Measurements from ENCODE around the gene CRTC3.
"Not testable (repeated sequence)": the region's sequence is repeated elsewhere in the genome, so short reads cannot be mapped to it uniquely, and the experiment has no call there.

Gene CRTC3

DNA sequence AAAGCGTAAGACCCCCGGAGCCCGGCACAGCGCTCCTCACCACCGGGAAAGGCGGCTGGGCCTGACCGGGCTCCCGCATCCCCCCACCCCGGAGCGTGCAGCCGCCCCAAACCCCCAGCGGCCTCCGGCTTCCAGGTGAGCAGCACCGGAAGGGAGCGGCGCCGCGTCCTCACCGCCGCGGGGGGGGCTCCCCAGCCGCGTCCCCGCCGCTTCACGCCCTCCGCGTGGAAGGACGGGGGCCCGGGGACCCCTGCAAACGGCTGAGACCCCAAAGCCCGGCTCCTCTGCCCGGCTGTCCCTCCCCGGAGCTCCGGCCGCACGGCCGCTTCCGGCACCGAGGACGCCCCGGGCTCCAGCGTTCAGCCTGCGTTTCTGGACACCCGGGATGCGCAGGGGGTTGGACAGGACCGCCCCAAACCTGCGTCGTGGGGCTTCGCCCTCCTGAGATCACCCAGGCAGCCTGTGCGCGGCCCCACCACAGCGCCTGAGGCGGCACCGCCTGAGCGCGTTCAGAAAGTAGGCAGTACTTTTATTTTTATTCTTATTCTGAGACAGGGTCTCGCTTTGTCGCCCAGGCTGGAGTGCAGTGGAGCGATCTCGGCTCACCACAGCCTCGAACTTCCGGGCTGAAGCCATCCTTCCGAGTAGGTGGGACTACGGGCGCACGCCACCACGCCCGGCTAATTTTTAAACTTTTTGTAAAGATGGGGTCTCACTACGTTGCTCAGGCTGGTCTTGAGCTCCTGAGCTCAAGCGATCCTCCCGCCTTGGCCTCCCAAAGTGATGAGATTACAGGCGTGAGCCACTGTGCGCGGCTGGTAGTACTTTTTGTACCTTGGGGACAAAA, 135.8 kb downstream of the CRTC3 start:
- peak; percentile 61 for DNase-seq
- peaks cover 6% of the 10 kb centered on the region for H3K9me3 ChIP-seq (ENCODE audit: severe bottlenecking)
- peak overlapping the region; percentile 77 for H3K4me3 ChIP-seq (ENCODE audit: low read depth, low read length)

DNA sequence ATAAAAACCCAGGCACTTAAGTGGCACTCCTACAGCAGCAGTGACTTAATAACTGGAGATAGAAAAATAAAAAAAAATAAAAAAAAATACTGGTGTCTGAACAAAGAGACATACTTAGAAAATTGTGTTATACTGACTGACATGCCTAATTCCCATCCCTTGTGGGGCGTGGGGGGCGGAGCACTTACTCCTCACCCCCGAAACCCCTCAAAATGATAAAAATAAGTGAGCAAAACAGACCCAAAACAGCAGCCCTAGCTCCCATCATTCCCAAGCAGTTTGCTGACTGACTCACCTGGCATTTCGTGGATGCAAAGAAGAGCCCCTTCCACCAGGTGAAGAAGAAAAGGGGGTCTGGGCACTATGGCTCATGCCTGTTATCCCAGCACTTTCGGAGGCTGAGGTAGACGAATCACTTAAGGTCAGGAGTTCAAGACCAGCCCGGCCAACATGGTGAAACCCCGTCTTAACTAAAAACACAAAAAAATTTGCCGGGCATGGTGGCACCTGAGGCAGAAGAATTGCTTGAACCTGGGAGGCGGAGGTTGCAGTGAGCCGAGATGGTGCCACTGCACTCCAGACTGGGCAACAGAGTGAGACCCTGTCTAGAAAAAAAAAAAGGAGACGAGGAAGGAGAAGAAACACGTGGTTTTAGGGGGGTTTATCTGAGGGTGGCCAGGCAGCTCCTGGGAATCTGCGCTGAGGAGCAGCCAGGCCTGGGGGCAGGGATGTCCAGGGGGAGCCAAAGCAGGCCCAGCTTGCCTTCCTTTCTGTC, 136.6 kb downstream of the CRTC3 start:
- H3K27me3 ChIP-seq (ENCODE audit: insufficient read depth, low read depth, severe bottlenecking) = no peaks in the 10 kb centered on the region
- TF ChIP-seq, protein P1, sequence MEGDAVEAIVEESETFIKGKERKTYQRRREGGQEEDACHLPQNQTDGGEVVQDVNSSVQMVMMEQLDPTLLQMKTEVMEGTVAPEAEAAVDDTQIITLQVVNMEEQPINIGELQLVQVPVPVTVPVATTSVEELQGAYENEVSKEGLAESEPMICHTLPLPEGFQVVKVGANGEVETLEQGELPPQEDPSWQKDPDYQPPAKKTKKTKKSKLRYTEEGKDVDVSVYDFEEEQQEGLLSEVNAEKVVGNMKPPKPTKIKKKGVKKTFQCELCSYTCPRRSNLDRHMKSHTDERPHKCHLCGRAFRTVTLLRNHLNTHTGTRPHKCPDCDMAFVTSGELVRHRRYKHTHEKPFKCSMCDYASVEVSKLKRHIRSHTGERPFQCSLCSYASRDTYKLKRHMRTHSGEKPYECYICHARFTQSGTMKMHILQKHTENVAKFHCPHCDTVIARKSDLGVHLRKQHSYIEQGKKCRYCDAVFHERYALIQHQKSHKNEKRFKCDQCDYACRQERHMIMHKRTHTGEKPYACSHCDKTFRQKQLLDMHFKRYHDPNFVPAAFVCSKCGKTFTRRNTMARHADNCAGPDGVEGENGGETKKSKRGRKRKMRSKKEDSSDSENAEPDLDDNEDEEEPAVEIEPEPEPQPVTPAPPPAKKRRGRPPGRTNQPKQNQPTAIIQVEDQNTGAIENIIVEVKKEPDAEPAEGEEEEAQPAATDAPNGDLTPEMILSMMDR (IDR thresholded peaks at IDR 0.05; ENCODE audit: low read depth, low read length) = no peak
- peak overlapping the region; percentile 77 for H3K4me3 ChIP-seq (ENCODE audit: low read depth, low read length)
- H3K27ac ChIP-seq = no peak overlapping the region
- DNase-seq = no peak
- H3K9me3 ChIP-seq (ENCODE audit: severe bottlenecking) = peaks cover 6% of the 10 kb centered on the region
- H3K36me3 ChIP-seq = no peaks in the 10 kb centered on the region

More for the DNA sequence above, 135.8 kb downstream of the CRTC3 start:
- peak overlapping the region; percentile 33; the same call in 1 of the 2 replicates for H3K27ac ChIP-seq
- no peaks in the 10 kb centered on the region for H3K36me3 ChIP-seq
- no peaks in the 10 kb centered on the region for H3K27me3 ChIP-seq (ENCODE audit: insufficient read depth, low read depth, severe bottlenecking)
- TF ChIP-seq, protein P1 (IDR thresholded peaks at IDR 0.05; ENCODE audit: low read depth, low read length) = no peak

DNA sequence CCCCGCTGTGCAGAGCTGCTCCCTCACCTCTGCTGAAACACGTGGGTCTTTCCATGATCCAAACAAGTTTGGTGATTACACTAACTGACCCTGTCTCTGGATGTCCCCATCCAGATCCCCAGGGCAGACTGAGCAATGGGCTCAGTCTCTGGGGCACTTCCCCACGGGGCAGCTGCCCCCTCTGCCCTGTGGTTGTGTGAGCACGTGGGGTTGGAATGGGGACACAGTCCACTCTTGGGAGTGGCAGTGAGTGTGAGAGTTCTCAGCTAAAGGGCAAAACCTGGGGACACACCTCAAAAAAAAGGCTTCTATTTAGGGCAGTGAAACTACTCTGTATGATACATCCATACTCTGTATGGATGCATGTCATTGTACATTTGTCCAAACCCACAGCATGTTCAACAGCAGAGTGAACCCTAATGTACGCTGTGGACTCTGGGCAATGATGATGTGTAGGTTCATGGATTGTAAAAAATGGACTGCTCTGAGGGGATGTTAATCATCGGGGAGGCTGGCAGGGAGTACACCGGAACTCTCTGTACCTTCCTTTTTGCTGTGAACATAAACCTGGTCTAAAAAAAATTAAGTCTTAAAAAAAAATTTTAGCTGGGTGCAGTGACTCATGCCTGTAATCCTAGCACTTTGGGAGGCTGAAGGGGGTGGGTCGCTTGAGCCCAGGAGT, 137.5 kb downstream of the CRTC3 start:
- Histone ChIP-seq H3K36me3 (no peaks in the 10 kb centered on the region), H3K9me3 (ENCODE audit: severe bottlenecking) (no peaks in the 10 kb centered on the region), H3K4me3 (ENCODE audit: low read depth, low read length) (no peak overlapping the region), H3K27ac (no peak overlapping the region), H3K27me3 (ENCODE audit: insufficient read depth, low read depth, severe bottlenecking) (no peaks in the 10 kb centered on the region)
- TF ChIP-seq, protein P1 (IDR thresholded peaks at IDR 0.05; ENCODE audit: low read depth, low read length) = no peak
- DNase-seq = no peak

DNA sequence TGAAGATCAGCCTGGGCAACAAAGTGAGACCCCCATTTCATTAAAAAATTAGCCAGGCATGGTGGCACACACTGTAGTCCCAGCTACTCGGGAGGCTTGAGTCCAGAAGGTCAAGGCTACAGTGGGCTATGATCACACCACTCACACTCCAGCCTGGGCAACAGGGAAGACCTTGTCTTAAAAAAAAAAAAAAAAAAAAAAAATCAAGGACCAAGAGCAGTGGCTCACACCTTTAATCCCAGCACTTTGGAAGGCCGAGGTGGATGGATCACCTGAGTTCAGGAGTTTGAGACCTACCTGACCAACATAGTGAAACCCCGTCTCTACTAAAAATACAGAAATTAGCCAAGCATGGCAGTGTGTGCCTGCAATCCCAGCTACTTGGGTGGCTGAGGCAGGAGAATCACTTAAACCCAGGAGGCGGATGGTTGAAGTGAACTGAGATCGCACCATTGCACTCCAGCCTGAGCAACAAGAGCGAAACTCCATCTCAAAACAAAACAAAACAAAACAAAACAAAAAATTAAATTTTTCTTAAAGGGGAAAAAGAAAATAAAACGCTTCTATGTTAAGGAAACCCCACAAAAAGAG, 138.1 kb downstream of the CRTC3 start:
- H3K36me3 ChIP-seq; H3K9me3 ChIP-seq (ENCODE audit: severe bottlenecking); H3K27ac ChIP-seq; H3K27me3 ChIP-seq (ENCODE audit: insufficient read depth, low read depth, severe bottlenecking); H3K4me3 ChIP-seq (ENCODE audit: low read depth, low read length); DNase-seq: not testable (repeated sequence)

DNA sequence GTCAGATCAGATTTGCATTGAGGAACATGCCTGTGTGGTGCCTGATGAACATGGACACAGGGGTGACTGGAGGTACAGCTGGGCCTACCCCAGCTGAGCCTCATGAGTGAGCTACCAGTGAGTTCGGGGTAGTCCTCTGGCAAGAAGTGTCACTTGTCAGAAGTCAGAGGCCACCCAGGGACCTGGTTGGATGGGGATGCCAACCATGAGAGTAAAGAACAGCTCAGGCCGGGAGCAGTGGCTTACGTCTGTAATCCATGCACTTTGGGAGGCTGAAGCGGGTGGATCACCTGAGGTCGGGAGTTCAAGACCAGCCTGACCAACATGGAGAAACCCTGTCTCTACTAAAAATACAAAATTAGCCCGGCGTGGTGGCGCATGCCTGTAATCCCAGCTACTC, 140.9 kb downstream of the CRTC3 start:
- H3K9me3 ChIP-seq (ENCODE audit: severe bottlenecking); H3K4me3 ChIP-seq (ENCODE audit: low read depth, low read length); DNase-seq; H3K36me3 ChIP-seq; H3K27me3 ChIP-seq (ENCODE audit: insufficient read depth, low read depth, severe bottlenecking); H3K27ac ChIP-seq: not testable (repeated sequence)

DNA sequence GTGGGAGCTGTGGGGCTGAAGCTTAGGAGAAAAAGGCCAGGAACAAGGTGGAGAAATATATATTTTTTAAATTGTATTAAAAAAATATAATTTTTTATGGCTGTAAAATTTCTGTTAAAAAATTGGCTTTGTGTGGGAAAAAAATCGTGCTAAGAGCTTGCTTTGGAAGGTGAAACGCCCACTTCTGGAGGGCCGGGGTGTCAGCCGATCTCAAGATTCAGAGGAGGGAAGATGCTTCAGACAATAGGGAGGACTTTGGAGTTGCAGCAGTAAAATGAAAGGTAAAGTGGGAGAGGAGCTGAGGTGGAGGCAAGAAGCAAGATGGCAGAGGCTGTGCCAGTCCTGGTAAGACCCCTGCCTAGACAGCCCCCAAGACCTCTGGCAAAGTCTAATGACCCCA, 141.5 kb downstream of the CRTC3 start:
- DNase-seq = no peak
- H3K4me3 ChIP-seq (ENCODE audit: low read depth, low read length) = no peak overlapping the region
- H3K36me3 ChIP-seq = no peaks in the 10 kb centered on the region
- no peak overlapping the region for H3K27ac ChIP-seq
- TF ChIP-seq, protein P1 (IDR thresholded peaks at IDR 0.05; ENCODE audit: low read depth, low read length) = no peak
- no peaks in the 10 kb centered on the region for H3K9me3 ChIP-seq (ENCODE audit: severe bottlenecking)
- H3K27me3 ChIP-seq (ENCODE audit: insufficient read depth, low read depth, severe bottlenecking) = no peaks in the 10 kb centered on the region

DNA sequence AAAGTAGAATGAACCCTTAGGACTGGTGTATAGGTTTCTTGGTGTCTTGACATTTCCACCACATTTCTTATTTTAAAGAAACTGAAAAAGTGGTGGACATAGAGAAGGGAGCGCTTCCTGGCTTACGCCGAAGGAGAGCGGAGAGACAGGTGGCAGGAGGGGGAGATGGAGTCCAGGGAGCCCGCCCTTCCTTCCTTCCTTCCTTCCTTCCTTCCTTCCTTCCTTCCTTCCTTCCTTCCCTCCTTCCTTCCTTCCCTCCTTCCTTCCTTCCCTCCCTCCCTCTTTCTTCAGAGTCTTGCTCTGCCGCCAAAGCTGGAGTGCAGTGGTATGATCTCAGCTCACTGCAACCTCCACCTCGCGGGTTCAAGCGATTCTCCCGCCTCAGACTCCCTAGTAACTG, 143.6 kb downstream of the CRTC3 start:
- not testable (repeated sequence) for DNase-seq; H3K27me3 ChIP-seq (ENCODE audit: insufficient read depth, low read depth, severe bottlenecking); H3K4me3 ChIP-seq (ENCODE audit: low read depth, low read length); H3K9me3 ChIP-seq (ENCODE audit: severe bottlenecking); H3K36me3 ChIP-seq; H3K27ac ChIP-seq

Measured in WERI-Rb-1 (cell line).